ENCODE results near the gene GATA1.
A peak's percentile ranks its signal among the peaks of the same experiment; 100 is the strongest.

Gene GATA1

DNA sequence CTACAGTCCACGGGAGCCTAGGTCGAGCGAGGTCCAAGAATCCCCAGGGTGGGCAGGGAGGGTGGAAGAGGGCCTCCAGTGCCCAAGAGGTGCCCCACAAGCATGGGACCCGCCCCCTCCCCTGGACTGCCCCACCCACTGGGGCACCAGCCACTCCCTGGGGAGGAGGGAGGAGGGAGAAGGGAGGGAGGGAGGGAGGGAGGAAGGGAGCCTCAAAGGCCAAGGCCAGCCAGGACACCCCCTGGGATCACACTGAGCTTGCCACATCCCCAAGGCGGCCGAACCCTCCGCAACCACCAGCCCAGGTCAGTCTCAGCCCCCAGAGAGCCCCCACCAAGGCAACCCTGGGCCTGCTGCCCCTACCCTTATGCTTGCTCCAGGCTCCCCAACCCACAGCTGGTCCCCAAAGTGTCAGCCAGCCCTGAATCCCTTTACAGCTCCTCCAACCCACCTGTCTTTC lies at the start of gene GATA1:
Gene GATA1, plus strand, starts transcription at position 250 of the 460 bp plus-strand sequence. CDS start 4,520 bp downstream, outside the sequence.
- no peak for DNase-seq

DNA sequence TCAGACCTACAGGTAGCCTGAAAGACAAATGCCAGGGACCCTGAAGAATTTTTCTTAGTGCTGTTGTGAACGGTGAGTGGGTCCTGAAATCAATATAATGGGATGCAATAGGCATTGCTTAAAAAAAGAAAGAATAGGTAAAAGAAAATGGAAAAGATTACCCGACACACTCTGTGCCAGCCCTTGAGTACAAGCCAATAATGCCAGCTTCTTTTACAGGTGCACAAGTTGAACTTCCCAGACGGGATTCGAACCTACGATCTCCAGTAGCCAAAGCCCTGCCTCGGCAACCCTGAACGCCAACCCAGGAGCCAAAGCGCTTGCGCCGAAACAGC lies 49.5 kb upstream of the GATA1 start:
- no peak for DNase-seq

DNA sequence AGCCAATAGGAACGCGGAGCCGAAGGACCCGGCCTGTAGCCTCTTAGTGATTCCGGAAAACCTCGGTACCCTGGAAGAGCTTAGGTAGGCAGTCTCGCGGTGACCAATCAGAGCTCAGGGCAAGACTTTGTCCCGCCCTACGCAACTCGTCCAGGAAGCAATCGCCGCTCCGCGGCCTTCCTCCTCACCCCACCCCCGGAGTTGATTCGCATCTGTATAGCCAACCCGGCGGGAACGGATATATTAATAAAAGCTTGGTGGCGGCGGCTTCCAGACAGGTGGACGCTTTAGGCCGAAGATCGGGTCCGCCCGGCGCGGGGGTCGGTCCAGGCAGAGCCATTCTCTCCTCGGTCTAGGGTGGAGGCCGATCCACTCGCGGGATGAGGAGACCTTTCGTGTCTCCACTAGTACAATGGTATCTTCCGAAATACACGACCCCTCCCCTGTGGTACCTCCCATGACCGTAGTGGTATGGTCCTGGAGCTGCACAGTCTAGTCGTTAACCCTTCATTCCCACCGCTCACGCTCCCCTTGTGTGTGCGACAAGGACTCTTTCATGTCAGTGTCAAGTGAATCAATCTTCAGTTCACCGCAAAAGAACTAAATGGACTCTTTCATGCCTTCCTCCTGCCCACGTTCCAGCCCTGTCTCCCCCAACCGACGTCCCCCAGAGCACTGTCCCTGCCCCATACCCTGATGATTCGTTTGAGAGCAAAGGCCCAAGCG lies 49.0 kb upstream of the GATA1 start:
- peak; percentile 89 for DNase-seq

DNA sequence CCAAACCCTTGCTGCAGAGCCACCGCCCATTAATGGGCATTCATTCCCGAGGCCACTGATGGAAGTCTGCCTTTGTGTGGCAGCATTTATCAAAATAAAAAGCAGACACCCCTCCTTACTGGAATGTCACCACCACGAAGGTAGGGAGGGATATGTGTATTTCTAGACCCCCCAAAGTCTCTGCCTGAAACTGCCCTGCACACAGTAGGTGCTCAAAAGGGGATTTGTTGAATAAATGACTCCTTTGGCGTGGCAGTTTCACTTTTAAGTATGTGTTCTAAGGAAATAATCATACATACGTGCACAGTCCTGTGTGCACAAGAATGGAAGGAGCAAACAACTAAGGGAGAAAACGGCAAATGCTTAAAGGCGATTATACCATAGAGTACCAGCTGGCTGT lies 48.5 kb upstream of the GATA1 start:
- DNase-seq = no peak

DNA sequence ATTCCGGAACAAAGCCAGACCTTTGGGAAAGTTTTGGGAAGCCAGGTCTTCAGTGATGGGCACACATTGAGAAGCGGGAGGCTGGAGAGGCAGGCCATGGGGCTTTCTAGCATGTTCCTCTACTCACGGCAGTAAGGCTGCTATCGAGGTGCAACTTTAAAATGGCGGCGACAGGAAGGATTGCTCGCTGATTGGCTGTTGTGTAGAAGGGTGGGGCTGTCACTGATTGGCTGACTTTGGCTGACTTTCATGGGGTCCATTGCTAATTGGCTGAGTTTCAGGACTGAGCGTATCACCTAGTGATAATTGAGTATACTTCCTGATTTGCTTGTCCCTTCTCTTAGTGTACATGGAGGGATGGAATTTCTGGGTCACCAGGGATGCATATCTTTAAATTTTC lies 44.6 kb upstream of the GATA1 start:
- no peak for DNase-seq

DNA sequence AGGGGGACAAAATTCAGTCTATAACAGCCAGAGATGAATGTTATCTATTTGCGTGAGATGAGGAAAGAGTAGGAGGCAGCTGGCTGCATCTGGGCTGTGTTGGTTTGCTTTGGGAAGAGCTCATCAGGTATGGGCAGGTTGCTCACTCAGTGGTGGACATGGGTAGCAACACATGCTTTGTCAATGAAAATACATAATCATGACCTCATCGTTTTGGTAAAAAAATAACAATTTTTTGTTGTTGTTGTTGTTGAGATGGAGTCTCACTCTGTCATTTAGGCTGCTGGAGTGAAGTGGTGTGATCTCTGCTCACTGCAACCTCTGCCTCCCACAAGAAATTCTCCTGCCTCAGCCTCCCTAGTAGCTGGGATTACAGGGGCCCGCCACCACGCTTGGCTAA lies 41.2 kb upstream of the GATA1 start:
- no peak for DNase-seq

DNA sequence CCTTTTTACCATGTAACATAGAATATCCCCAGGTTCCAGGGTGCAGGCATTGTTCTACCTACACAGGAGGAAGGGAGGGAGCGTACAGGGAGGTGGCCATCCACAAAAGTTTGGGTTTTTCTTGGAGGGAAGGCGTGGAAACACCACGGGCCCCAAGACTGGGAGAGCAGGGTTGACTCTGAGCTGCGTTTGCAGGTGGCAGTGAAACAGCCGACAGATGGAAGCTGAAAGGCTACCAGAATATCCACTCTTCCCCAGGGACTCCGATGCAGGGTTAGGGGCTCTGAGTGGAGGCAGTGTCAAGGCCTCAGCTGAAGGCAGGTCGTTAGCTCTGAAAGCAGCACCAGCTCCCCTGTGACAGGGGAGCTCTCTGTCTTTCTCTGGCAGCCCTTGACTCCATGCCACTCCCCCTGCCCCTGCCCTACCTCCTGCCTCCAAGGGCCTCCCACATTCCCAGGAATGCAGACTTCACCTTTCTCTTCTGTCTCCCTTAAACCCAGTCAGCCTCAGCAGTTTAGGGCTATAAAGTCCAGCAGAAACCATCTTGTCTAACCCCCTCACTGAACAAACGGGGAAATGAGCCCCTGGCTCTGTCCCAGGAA lies 38.9 kb upstream of the GATA1 start:
- DNase-seq = no peak

DNA sequence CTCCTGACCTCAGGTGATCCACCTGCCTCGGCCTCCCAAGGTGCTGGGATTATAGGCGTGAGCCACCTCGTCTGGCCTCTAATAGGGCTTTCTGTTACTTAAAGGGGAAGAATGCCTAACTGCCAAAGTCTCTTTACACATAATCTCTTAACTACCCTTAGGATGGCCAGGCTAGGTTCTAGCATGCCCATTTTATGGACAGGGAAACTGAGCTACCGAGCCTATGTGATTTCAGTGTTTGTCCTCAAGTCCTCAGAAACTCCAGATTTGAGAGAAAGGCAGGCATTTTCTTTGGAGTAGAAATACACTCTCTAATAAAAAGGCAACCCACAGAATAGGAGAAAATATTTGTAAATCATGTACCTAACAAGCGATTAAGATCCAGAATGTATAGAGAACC lies 37.2 kb upstream of the GATA1 start:
- DNase-seq = no peak

DNA sequence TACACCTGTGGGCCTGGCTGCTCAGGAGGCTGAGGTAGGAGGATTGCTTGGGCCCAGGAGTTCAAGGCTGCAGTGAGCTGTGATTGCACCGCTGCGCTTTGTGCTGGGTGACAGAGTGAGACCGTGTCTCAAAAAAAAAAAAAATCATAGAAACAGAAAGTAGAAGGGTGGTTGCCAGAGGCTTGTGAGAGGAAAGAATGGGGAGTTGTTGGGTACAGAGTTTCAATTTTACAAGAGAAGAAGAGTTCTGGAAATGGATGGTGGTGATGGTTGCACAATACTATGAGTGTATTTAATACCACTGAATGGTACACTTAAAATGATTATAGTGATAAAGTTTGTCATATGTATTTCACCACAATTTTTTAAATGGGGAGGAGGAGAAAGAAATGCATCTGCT lies 35.0 kb upstream of the GATA1 start:
- peak; percentile 10 for DNase-seq

DNA sequence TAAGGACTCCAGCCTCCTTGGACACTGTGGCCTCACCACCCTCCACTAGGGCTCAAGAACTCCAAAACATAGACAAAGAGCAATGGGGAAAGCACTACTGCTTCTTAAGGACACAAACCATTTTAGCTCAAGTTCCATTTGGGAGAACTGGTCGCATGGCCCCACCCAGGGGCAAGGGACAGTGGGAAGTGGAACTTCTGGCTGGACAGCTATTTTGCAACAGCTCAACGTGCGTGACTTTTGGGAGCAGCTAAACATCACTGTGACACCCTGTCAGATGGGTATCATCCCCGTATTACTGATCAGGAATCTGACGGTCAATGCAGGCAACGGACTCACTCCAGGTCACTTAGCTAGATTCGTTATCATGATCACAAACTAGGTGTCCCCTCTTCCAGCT lies 33.9 kb upstream of the GATA1 start:
- no peak for DNase-seq

DNA sequence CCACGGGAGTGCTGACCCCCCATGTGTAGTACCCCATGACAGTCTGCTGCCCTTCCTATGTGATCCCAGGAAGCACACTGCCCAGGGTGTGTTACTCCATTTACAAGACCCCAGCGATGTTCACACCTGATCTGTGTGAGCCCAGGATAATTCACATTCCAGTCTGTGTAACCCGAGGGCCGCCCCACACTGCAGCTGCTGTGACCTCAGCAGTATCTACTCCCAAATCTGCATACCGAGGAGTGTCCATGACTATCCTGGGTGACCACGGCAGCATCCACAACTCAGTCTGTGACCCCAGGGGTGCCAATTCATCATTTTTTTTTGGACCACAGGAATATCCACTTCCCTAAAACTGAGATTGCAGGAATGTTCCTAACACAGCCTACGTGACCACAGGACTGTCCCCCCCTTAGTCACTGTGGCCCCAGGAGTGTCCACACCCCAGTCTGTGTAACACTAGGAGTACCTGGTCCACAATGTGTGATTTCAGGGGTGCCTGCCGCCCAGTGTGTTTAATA lies 32.6 kb upstream of the GATA1 start:
- no peak for DNase-seq

DNA sequence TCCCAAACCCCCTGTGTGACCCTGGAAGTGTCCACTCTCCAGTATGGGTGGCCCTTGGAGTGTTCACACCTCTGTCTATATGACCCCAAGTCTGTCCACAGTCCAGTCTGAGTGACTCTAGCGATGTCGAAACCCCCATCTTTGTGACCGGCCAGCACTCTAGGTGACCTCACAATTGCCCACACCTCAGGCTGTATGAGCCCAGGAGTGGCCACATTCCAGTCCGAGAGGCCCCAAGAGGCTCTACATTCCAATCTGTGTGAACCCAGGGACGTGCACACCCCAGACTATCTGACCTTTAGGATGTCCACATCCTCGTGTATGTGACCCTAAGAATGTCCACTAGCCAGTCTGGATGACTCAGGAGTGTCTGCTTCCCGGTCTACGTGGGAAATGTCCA lies 32.2 kb upstream of the GATA1 start:
- no peak for DNase-seq

DNA sequence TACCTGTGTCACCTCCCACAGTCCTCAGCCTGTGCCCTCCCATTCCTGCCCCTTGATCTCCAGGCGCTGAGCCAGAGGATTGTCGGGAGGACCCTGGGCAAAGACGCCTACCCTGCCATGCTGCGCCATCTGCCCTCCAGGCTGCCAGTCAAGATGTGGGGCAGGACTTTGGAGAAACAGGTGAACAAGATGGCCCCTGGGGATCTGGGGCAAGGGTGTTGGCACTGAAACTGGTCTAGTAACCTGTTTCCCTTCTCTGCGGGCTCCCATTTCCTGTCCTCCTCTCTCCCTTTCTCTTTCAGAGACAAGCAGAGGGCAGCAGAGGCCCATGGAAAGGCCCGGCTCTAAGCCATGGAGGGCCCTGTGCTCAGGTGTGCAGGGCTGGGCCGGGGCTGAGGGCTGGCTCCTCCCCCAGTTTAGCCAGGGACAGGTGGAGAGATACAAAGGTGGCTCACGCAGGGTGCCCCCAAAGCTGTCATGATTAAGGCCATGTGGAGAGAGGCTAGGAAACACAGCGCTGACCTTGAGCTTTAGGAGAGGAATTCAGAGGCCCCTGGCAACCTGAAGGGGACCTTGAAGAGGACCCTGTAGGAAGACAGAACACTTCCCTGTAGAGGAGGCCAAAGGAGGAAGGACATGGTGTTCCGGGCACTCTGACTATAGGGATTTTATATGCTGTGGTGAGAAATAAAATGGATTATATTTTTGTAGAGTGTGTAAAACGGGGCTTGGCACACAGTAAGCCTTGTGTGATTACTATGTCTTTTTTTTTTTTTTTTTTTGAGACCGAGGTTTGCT lies 24.5 kb upstream of the GATA1 start, which contains the start of gene GLOD5:
Gene GLOD5, plus strand, starts transcription at position 74 of the 798 bp plus-strand sequence. Its CDS starts 44 bp downstream, at position 118.
- DNase-seq = peak; percentile 11

DNA sequence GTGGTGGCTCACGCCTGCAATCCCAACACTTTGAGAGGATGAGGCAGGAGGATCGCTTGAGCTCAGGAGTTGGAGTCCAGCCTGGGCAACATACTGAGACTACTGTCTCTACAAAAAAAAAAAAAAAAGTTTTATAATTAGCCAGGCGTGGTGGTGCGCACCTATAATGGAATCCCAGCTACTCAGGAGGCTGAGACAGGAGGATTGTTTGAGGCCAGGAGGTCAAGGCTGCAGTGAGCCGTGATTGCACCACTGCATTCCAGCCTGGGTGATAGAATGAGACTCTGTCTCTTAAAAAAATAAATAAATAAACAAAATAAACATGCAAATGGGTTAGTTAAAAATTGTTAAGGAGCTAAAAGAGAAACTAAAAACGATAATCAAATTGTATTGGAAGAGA lies 17.2 kb upstream of the GATA1 start:
- DNase-seq = no peak

DNA sequence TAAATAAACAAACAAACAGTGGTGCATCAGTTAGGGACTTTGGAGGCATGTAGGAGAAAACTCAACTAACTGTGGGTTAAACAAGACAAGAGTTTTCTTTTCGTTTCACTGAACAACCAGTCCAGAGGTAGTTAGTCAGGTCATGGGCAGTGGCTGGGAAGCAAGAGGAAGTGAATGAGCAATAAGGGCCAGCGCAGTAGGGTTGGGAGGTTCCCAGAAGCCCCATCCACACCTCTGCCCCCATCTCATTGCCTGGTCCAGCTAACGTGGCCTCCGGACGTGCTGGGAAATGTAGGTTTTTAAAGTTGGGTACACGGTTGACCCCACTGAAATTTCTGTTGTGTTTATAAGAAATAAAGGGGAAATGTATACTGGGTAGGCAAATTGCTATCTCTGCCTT lies 16.1 kb upstream of the GATA1 start:
- no peak for DNase-seq

DNA sequence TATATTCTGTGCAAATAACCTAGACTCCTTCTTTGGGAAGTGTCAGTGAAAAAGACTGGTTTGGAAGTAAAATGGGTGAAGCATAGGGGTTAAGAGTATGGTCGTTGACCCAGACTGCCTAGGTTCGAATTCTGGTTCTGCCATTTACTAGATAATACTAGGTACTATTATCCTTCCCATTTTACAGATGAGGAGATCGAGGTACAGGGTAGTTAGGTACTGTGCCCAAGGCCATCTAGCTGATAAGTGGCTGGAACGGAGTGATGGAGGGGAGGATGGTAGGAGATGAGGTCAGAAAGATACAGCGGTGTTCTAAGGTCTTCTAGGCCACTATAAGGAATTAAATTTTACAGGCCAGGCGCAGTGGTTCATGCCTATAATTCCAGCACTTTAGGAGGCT lies 13.8 kb upstream of the GATA1 start:
- no peak for DNase-seq

DNA sequence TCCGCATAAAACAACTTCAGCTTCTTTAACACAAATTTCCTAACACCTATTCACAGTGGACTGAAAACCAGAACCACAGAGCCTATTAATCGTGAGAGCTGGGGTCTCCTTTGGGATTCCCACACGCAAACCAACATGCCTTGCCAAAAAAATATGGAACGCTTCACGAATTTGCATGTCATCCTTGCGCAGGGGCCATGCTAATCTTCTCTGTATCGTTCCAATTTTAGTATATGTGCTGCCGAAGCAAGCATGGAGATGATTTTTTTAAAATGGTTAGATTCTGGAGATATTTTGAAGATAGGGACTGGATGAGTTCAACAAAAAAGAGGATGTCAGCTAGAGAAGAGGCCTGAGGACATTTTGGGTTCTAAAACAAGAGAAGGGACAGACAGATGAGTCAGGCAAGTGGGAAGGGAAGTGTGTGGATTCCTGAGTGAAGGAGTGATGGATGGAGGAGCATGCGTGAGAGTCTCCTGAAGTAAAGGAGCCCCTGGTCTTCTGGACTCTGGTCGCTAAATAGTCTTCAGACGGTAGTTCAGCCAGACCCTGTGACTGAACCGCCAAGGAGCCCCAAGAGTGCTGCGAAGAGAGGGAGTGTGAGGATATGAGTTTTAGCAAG lies 9.5 kb upstream of the GATA1 start:
- no peak for DNase-seq

DNA sequence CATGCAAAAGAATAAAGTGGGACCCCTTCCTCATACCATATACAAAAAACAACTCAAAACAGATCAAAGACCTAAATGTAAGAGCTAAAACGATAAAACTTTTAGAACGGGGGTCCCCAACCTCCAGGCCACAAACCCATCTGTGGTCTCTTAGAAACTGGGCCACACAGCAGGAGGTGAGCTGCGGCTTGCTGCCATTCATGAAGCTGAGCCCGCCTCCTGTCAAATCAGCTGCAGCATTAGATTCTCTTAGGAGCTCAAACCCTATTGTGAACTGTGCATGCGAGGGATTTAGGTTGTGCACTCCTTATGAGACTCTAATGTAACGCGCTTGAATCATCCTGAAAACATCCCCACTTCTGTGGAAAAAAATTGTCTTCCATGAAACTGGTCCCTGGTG lies 7.0 kb upstream of the GATA1 start:
- DNase-seq = no peak

DNA sequence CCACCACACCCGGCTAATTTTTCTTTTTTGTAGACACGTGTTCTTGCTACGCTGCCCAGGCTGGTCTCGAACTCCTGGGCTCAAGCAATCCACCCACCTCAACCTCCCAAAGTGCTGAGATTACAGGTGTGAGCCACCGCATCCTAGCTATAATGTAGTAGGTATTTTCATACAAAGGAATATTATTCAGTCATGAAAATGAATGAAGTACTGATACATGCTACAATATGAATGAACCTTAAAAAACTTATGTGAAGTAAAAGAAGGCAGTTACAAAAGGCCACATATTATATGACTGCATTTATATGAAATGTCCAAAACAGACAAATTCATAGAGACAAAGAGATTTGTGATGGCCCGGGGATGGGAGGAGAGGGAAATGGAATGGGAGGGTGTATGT lies 4.7 kb upstream of the GATA1 start:
- no peak for DNase-seq

DNA sequence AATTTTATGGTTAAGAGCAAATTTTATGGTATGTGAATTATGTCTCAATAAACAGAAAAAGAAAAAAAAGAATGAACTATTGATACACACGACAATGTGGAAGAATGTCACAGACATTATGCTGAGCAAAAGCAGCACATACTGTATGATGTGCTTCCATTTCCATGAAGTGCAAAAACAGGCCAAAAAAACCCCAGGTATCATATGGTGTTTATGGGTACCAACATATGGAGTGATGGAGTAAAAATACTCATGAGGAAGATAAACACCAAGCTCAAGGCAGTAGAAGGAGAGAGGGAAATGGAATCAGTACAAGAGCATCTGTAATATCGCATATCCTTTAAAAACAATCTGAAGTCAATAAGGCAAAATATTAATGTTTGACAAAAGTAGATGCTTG lies 4.2 kb upstream of the GATA1 start:
- DNase-seq = no peak

DNA sequence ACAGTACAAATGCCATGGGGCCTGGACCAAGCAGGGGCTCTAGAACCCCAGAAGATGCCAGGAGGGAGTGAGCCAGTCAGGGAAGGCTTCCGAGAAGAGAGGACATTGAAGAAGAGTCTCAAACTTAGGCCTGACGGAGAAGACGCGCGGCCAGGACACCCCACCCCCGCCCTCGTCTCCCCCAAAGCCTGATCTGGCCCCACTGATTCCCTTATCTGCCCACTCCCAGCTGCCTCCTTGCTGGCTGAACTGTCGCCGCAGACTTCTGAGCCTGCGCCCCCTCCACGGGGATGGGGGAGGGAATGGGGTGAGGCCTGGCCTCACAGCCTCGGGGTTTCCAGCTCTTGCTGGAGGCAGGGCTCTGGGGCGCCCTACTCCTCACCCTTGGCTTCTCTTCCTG lies 3.6 kb upstream of the GATA1 start:
- DNase-seq = no peak

DNA sequence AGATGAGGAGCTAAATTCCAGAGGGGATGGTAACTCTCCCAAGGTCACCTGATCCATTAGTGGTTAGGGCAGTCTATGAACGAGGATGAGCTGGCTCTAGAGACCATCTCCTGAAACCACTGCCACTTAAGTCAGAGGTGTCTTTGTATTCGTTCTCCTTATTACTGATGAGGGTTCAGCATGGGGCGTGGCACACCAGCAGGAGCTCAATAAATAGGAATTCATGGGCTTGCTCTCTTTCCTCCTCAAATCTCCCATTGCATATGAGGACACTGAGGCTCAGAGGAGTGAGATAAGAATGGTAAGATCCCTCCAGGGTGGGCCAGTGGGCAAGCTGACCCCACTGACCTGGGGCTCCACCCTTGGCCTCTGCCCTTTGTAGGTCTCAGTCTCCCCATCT lies 1.7 kb upstream of the GATA1 start:
- DNase-seq = no peak

DNA sequence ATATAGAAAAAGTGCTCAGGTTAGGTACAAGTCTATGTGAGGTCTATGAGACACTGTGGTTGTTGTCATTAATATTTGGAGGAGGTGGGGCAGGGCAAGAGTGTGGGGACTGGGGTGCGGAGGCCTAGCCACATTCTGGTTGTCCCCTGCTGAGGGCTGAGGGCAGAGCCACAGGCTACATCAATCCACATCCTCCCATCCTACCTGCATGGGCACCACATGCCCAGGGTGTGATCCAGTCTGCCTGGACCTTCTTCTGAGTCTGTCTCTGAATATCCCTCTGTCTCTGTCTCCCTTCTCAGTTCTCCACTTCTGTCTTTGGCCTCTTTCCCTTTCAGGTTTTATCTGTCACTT lies 1.2 kb upstream of the GATA1 start:
- no peak for DNase-seq

Measured in stimulated activated CD4-positive, alpha-beta T cell treated with anti-CD3 and anti-CD28 coated beads, Interleukin-15, amount 100 ng/mL, for 24 hours (primary cell).